Measurements from ENCODE around the gene IL13RA1. TPM values are rescaled to one million over a fixed set of nuclear protein-coding genes. Genes with fewer than 3 reads are reported as not detected.
A peak's percentile ranks its signal among the peaks of the same experiment; 100 is the strongest.

IL13RA1 gene
- total RNA-seq, 2 donors from 2014 or later = 0.11 to 0.19 TPM

DNA sequence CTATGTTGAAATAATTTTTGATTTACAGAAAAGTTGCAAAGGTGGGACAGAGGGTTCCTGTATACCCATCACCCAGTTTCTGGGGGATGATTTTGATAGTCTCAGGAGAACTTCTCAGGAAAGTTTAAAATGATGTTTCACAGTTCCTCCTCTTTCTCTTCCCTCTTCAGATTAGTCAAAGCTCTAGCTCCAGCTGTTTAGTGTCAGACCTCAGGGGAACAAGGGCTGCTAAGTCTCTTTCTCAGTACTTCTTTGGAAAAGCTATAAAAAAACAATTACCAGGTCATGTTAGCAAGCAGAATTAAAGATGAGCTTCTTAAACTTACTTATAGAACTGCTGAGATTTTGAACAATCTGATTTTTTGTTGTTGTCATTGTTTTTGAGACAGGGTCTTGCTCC is 12.2 kb downstream of the IL13RA1 start:
- DNase-seq (ENCODE audit: low spot score) = no peak
- H3K27ac Mint-ChIP-seq = no peak overlapping the region
- peaks cover 15 to 19% of the 10 kb centered on the region in 2 donors for H3K27me3 Mint-ChIP-seq
- H3K4me3 Mint-ChIP-seq = no peak overlapping the region
- H3K9me3 Mint-ChIP-seq = no peaks in the 10 kb centered on the region
- ATAC-seq = no peak
- peaks cover 4 to 17% of the 10 kb centered on the region in 2 donors for H3K4me1 Mint-ChIP-seq (ENCODE audit: low read depth in 2 of 2)
- peaks cover 4% of the 10 kb centered on the region for H3K36me3 Mint-ChIP-seq

DNA sequence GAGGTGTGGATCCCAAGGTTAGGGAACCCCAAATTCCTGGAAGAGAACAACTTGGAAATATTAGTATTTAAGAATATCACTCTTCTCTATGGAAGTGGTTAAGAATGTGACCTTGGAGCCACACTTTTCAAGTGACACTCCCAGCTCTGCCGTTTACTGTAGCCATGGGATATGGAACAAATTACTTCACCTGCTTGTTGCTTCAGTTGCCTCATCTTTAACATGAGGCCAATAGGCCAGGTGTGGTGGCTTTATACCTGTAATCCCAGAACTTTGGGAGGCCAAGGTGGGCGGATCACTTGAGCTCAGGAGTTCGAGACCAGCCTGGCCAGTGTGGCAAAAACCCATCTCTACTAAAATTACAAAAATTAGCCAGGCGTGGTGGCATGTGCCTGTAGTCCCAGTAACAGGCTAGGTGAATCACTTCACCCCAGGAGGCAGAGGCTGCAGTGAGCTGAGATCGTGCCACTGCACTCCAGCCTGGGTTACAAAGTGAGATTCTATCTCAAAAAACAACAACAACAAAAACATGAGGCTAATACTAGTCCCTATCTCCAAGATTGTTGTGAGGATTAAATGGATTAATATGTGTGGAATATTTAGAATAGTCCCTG is 13.0 kb downstream of the IL13RA1 start:
- DNase-seq (ENCODE audit: low spot score) (no peak), ATAC-seq (no peak)
- H3K27ac Mint-ChIP-seq = no peak overlapping the region
- H3K9me3 Mint-ChIP-seq = no peaks in the 10 kb centered on the region
- no peak overlapping the region for H3K4me3 Mint-ChIP-seq
- no peaks in the 10 kb centered on the region for H3K36me3 Mint-ChIP-seq
- H3K4me1 Mint-ChIP-seq (ENCODE audit: low read depth in 2 of 2) = peaks cover 4 to 9% of the 10 kb centered on the region in 2 donors
- H3K27me3 Mint-ChIP-seq = peaks cover 10 to 15% of the 10 kb centered on the region in 2 donors

DNA sequence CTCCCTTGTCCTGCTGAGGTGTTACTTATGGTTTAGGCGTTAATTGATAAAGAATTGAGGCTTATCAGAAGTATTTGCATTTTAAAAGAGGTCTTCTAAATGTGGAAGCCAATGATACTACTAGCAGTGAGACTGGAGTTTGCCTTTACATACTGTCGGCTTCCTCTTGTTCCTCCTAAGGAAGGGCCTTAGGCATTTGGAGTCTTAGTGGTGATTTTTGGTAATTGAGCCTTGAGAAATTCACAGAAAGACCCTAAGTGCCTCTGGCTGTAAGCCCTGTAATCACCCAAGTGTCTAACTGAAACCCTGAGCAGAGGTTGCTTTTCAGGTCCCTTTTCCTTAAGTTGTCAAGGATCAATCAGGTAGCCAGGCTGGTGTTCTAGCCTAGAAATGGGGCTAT is 14.8 kb downstream of the IL13RA1 start:
- Mint-ChIP-seq H3K4me3 (no peak overlapping the region), H3K9me3 (no peaks in the 10 kb centered on the region), H3K36me3 (no peaks in the 10 kb centered on the region), H3K27me3 (peaks cover 0 to 8% of the 10 kb centered on the region in 2 donors), H3K27ac (no peak overlapping the region), H3K4me1 (ENCODE audit: low read depth in 2 of 2) (no peaks in the 10 kb centered on the region)
- ATAC-seq = no peak
- no peak for DNase-seq (ENCODE audit: low spot score)

DNA sequence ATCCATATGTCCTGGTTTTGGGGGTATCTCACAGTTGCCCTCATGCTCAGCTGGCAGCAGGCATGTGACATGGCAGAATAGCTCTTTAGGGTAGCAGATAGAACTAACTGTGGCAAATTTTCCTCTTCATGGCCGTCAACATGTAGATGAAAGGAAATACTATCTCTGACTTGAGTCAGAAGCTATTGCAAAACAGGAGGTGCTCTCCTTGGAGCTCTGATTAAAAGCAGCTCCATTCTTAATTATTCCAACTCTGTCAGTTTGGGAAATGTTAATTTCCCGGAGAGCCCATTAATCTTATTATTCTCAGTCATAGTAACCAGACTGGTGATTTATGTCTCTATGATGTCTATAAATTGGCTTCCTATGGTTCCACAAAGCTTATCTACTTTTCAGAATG is 18.2 kb downstream of the IL13RA1 start:
- no peaks in the 10 kb centered on the region for H3K9me3 Mint-ChIP-seq
- H3K4me1 Mint-ChIP-seq (ENCODE audit: low read depth in 2 of 2) = no peaks in the 10 kb centered on the region
- ATAC-seq = no peak
- H3K36me3 Mint-ChIP-seq = no peaks in the 10 kb centered on the region
- no peak overlapping the region for H3K4me3 Mint-ChIP-seq
- H3K27ac Mint-ChIP-seq = no peak overlapping the region
- H3K27me3 Mint-ChIP-seq = peaks cover 0 to 10% of the 10 kb centered on the region in 2 donors
- DNase-seq (ENCODE audit: low spot score) = no peak

DNA sequence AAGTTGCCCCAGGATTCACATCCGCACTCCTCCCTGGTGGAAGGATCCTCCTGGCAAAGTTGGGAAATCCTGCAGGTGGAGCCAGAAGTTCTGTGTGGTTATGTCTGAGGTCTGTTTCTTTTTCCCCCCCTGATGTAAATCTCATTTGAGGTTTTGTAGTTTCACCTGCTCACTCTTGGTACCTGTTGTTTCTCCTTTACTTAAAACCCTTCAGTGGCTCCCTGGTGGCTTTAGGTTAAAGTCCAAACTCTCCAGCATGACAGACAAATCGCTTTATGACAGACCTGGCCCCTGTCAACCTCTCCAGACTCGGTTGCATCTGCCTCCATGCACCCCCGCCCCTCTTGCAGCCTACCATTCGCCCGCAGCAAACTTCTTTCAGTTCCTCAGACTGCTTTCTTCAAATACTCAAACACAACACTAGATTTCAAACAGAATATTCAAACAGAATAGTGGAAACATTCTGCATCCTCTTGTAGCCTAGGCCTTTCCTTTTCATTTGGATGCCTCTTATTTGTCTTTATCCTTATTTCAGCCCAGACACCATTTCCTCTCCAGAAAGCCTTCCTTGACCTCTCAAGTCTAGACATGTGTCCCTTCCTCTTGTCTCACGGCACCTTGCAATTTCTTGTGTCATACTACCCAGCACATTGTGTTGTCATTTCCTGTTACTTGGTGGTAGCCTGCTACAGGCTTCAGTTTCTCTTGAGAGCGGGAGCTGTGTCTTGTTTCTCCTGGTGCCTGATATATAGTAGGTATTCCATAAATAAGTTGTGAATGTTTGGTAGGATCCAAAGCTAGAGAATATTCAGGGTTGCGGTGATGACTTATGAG is 24.8 kb downstream of the IL13RA1 start:
- no peaks in the 10 kb centered on the region for H3K36me3 Mint-ChIP-seq
- H3K27ac Mint-ChIP-seq = no peak overlapping the region
- peak in 1 of 2 donors; percentile 63 for ATAC-seq
- H3K9me3 Mint-ChIP-seq = no peaks in the 10 kb centered on the region
- DNase-seq (ENCODE audit: low spot score) = no peak
- H3K27me3 Mint-ChIP-seq = peaks cover 12 to 25% of the 10 kb centered on the region in 2 donors
- H3K4me1 Mint-ChIP-seq (ENCODE audit: low read depth in 2 of 2) = peaks cover 7 to 9% of the 10 kb centered on the region in 2 donors
- no peak overlapping the region for H3K4me3 Mint-ChIP-seq

DNA sequence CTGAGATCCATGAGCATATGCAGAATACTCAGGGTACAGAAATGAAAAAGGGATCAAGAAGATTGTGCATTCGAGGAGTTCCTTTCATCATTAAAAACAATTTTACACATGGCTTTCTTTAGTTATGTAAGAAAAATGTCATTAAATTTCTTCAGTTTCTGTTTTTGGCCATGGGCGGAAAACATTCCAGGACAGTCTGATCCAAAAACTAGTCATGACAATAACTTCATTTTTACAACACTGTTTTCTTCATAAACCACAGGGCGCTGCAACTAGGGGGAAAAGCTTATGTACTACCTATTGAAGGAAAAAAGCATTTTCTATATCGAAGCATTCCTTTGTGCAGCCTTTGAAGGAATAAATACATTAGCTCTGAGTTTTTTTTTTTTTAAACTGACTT is 28.2 kb downstream of the IL13RA1 start:
- no peak overlapping the region for H3K4me3 Mint-ChIP-seq
- H3K27ac Mint-ChIP-seq = no peak overlapping the region
- H3K36me3 Mint-ChIP-seq = no peaks in the 10 kb centered on the region
- H3K27me3 Mint-ChIP-seq = peaks cover 12 to 21% of the 10 kb centered on the region in 2 donors
- no peaks in the 10 kb centered on the region for H3K9me3 Mint-ChIP-seq
- no peak for ATAC-seq
- H3K4me1 Mint-ChIP-seq (ENCODE audit: low read depth in 2 of 2) = peaks cover 7 to 9% of the 10 kb centered on the region in 2 donors
- no peak for DNase-seq (ENCODE audit: low spot score)

DNA sequence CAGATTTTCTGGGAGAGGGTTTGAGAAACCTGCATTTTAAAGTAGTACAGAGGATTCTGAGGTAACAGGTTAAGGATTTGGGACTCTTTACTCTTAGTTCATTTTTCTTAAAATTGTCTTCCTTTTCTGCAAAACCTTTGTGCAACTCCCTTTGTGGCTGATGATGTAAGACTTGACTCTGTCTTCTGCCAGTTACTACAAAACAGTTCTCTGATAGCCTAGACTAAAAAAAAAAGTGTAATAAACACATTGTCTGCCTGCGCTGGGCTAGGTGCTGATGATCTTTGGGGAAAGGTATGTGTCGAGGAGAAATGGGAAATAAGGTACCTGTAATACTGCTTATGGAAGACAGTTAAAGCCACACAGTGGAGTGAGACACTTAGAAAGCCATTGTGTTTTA is 28.7 kb downstream of the IL13RA1 start:
- peaks cover 12 to 20% of the 10 kb centered on the region in 2 donors for H3K27me3 Mint-ChIP-seq
- no peaks in the 10 kb centered on the region for H3K36me3 Mint-ChIP-seq
- H3K9me3 Mint-ChIP-seq = no peaks in the 10 kb centered on the region
- no peak overlapping the region for H3K4me3 Mint-ChIP-seq
- no peak for DNase-seq (ENCODE audit: low spot score)
- no peak for ATAC-seq
- H3K4me1 Mint-ChIP-seq (ENCODE audit: low read depth in 2 of 2) = peaks cover 7 to 9% of the 10 kb centered on the region in 2 donors
- H3K27ac Mint-ChIP-seq = no peak overlapping the region

DNA sequence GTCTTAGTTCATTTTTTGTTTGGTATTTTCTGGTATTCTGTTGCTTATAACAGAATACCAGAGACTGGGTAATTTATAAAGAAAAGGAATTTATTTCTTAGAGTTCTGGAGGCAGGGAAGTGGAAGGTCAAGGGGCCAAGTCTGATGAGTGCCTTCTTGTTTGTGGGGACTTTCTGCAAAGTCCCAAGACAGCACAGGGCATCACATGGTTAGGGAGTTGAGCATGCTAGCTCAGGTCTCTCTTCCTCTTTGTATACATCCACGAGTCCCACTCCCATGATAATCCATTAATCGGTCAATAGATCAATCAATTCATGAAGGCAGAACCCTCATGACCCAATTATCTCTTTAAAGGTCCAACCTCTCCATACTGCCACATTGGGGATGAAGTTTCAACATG is 31.1 kb downstream of the IL13RA1 start:
- Mint-ChIP-seq H3K9me3 (no peaks in the 10 kb centered on the region), H3K36me3 (no peaks in the 10 kb centered on the region), H3K27me3 (peaks cover 19% of the 10 kb centered on the region in 2 donors), H3K4me3 (no peak overlapping the region), H3K27ac (no peak overlapping the region), H3K4me1 (ENCODE audit: low read depth in 2 of 2) (peaks cover 0 to 3% of the 10 kb centered on the region in 2 donors)
- no peak for DNase-seq (ENCODE audit: low spot score)
- no peak for ATAC-seq

DNA sequence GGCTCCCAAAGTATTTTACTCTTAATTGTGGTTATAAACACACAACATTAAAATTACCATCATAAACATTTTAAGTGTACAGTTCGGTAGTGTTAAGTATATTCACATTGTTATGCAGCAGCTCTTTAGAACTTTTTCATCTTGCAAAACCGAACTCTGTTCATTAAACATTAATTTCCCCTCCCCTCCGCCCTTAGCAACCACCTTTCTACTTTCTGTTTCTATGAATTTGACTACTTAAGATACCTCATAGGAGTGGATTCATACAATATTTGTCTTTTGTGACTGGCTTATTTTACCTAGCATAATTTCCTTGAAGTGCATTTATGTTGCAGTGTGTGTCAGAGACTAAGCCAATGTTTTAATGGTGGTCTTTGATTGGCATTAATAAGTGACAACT is 32.6 kb downstream of the IL13RA1 start:
- Mint-ChIP-seq H3K4me3 (no peak overlapping the region), H3K27me3 (peaks cover 19% of the 10 kb centered on the region in 2 donors), H3K27ac (no peak overlapping the region), H3K9me3 (no peaks in the 10 kb centered on the region), H3K36me3 (no peaks in the 10 kb centered on the region), H3K4me1 (ENCODE audit: low read depth in 2 of 2) (peaks cover 0 to 3% of the 10 kb centered on the region in 2 donors)
- no peak for ATAC-seq
- DNase-seq (ENCODE audit: low spot score) = no peak

DNA sequence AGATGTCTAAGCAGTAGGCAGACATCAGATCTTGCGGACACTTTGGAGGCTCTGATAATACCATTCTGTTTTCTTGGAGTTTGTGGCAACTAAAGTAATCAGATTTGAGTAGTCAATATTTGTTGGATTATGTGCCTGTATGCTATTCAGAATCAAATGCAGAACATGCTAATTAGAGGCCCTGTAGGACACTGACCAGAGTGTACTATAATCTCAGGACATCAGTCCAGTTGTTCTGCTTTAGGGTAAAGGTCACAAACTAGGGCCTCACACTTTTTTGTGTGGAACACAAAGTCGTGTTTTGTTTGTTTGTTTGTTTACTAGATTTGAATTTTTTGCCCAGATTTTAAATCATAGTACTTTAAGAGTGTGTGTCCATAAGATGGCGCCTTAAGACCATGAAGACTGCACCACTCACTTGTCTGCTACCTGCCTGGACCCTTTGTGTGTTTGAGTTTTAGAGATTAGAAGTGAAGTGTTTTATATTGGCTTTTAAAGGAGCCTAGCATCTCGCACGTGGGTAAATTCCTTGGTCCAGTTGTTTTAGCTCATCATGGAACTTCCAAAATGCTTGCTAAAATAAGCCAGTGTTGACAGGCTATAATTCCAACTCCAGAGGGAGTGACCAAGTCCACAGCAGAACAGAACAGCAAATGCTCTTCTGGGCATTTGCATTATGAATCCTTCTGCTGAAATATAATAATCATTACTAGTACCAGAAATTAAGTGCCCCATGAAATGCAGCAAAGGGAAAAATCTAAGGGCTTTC is 34.7 kb downstream of the IL13RA1 start:
- Mint-ChIP-seq H3K36me3 (no peaks in the 10 kb centered on the region), H3K9me3 (no peaks in the 10 kb centered on the region), H3K27ac (no peak overlapping the region), H3K27me3 (peaks cover 8 to 13% of the 10 kb centered on the region in 2 donors), H3K4me1 (ENCODE audit: low read depth in 2 of 2) (no peaks in the 10 kb centered on the region), H3K4me3 (no peak overlapping the region)
- DNase-seq (ENCODE audit: low spot score) (no peak), ATAC-seq (no peak)

DNA sequence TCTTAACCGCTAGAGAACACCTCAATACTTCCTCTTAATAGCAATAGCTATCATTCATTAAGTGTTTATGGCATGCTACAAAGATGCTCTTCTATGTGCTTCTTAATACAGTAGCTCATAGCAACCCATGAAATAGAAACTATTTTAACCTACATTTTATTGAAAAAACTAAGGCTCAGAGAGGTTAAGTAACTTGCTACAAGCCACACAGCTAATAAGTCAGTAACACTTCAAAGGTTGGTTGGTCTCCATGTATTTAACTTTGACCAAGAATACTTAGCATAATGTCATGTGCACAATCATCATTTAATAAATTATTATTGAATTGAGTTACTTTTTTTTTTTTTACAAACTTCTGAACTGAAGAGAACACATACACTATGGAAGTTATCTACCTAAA is 36.1 kb downstream of the IL13RA1 start:
- ATAC-seq (no peak), DNase-seq (ENCODE audit: low spot score) (no peak)
- Mint-ChIP-seq H3K27me3 (peaks cover 8 to 17% of the 10 kb centered on the region in 2 donors), H3K4me1 (ENCODE audit: low read depth in 2 of 2) (no peaks in the 10 kb centered on the region), H3K27ac (no peak overlapping the region), H3K36me3 (no peaks in the 10 kb centered on the region), H3K4me3 (no peak overlapping the region), H3K9me3 (no peaks in the 10 kb centered on the region)

DNA sequence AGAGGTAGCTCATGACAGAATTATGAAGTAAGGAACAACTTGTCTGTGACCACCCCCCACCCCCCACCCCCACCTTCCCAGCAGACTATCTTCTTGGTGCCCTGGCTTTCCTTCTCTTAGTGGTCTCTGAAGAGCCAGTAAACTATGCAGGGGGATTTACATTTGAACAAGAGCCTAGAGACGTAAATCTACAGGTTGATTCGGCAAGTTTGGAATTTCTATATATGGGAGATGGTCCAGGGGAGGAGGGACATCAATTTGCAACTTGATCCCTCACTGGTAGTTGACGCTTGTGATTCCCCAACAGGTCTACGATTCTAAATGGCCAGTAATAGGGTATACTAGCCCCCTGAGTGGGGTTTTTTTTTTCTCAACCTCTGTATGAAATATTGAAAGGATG is 36.7 kb downstream of the IL13RA1 start:
- H3K27me3 Mint-ChIP-seq = peaks cover 8 to 17% of the 10 kb centered on the region in 2 donors
- H3K4me1 Mint-ChIP-seq (ENCODE audit: low read depth in 2 of 2) = no peaks in the 10 kb centered on the region
- ATAC-seq (no peak), DNase-seq (ENCODE audit: low spot score) (no peak)
- no peaks in the 10 kb centered on the region for H3K9me3 Mint-ChIP-seq
- no peak overlapping the region for H3K27ac Mint-ChIP-seq
- H3K4me3 Mint-ChIP-seq = no peak overlapping the region
- no peaks in the 10 kb centered on the region for H3K36me3 Mint-ChIP-seq

DNA sequence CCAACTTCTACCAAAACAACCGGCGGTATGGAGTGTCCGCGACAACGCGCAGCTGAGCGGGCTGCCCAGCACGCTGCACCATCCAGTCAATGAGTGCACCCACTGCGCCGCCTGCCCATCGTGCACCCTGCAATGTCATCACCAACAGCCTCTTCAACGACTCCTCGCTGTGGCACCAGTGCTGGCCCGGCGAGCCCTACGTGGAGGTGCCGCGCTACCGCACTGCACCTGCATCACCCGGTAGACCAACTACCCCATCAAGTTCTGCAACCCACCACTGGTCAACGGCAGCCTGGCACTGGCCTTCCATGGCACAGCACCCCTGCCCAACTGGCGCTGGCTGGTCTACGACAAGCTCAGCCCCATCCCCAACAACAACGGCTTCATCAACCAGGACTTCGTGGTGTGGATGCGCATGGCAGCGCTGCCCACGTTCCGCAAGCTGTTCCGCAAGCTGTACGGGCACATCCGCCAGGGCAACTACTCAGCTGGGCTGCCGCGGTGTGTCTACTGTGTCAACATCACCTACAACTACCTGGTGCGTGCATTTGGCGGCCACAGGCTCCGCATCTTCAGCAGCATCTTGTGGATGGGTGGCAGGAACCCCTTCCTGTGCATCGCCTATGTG is 42.8 kb downstream of the IL13RA1 start:
- Mint-ChIP-seq H3K9me3 (no peaks in the 10 kb centered on the region), H3K4me1 (ENCODE audit: low read depth in 2 of 2) (no peaks in the 10 kb centered on the region), H3K27ac (no peak overlapping the region), H3K4me3 (no peak overlapping the region), H3K36me3 (no peaks in the 10 kb centered on the region), H3K27me3 (peaks cover 6 to 13% of the 10 kb centered on the region in 2 donors)
- peak in 1 of 2 donors; percentile 55 for ATAC-seq
- DNase-seq (ENCODE audit: low spot score) = no peak

Data from natural killer cell treated with Interleukin-12 subunit alpha and Interleukin-12 subunit beta and Interleukin-15 and Interleukin-18, amount 100 ng/mL, for 72 hours (primary cell).